Skin epidermis (tissue), 12 donors: ENCODE measurements around the gene SMG9.

Experiments used
- H3K27ac ChIP-seq, 21 experiments: fragments of 200-600 bp; sonication (generic) in 11 of 21; one replicate each; pipeline ENCODE4 v1.5.0; 2020; ENCODE audit warnings: mild to moderate bottlenecking in 3 of 21, inconsistent platforms in 2 of 21, moderate library complexity in 2 of 21
- H3K4me3 ChIP-seq, 7 experiments: fragments of 200-600 bp; sonication (generic) in 2 of 7; one replicate each; pipeline ENCODE4 v1.5.0; 2020; ENCODE audit warnings: inconsistent platforms in 2 of 7, mild to moderate bottlenecking in 2 of 7, moderate library complexity in 1 of 7

Gene SMG9

GRCh38 chr19:43754503-43755255 is at the start of gene SMG9:
Gene SMG9 (minus strand): TSS chr19:43754962. CDS start chr19:43750741, 4,221 bp downstream.
- peak within 1 kb of the TSS; percentile 47 to 72 (median 63) for H3K4me3 ChIP-seq
- peak within 1 kb of the TSS; percentile 44 to 99 (median 94) for H3K27ac ChIP-seq

GRCh38 chr19:43804432-43804831 is 49.7 kb upstream of the SMG9 start:
- H3K4me3 ChIP-seq = no peak overlapping the region
- no peak overlapping the region for H3K27ac ChIP-seq

GRCh38 chr19:43802216-43802951 is 47.6 kb upstream of the SMG9 start, which contains the start of gene LYPD5:
Gene LYPD5 (minus strand): TSS chr19:43802447. CDS start chr19:43802380, 67 bp downstream.
- H3K4me3 ChIP-seq = no peak within 1 kb of the TSS
- peak within 1 kb of the TSS in 1 of 21 experiments; percentile 11 for H3K27ac ChIP-seq

- peak overlapping the region in 9 of 21 experiments; percentile 4 to 73 (median 40) for H3K27ac ChIP-seq
- peak overlapping the region in 6 of 7 experiments; percentile 29 to 49 (median 37) for H3K4me3 ChIP-seq
Measured at GRCh38 chr19:43799502-43800142, 44.9 kb upstream of the SMG9 start.

- Histone ChIP-seq H3K27ac (peak overlapping the region in 14 of 21 experiments; percentile 4 to 75 (median 36)), H3K4me3 (peak overlapping the region; percentile 29 to 49 (median 38))
Measured at GRCh38 chr19:43798546-43799409, 44.0 kb upstream of the SMG9 start.

- Histone ChIP-seq H3K27ac (peak overlapping the region in 3 of 21 experiments; percentile 4 to 50 (median 13)), H3K4me3 (peak overlapping the region; percentile 29 to 49 (median 38))
Measured at GRCh38 chr19:43798026-43798545, 43.3 kb upstream of the SMG9 start.

GRCh38 chr19:43797556-43797955 is 42.8 kb upstream of the SMG9 start:
- H3K4me3 ChIP-seq = no peak overlapping the region
- H3K27ac ChIP-seq = no peak overlapping the region

GRCh38 chr19:43797118-43797517 is 42.4 kb upstream of the SMG9 start:
- Histone ChIP-seq H3K27ac (no peak overlapping the region), H3K4me3 (no peak overlapping the region)

GRCh38 chr19:43790587-43790986 is 35.8 kb upstream of the SMG9 start:
- Histone ChIP-seq H3K4me3 (no peak overlapping the region), H3K27ac (no peak overlapping the region)

- no peak overlapping the region for H3K27ac ChIP-seq
- H3K4me3 ChIP-seq = no peak overlapping the region
Measured at GRCh38 chr19:43789029-43789428, 34.3 kb upstream of the SMG9 start.

GRCh38 chr19:43786665-43787064 is 31.9 kb upstream of the SMG9 start:
- Histone ChIP-seq H3K27ac (peak overlapping the region in 1 of 21 experiments; percentile 4), H3K4me3 (no peak overlapping the region)

GRCh38 chr19:43784981-43785808 is 30.4 kb upstream of the SMG9 start:
- no peak overlapping the region for H3K4me3 ChIP-seq
- peak overlapping the region; percentile 1 to 84 (median 67) for H3K27ac ChIP-seq

- Histone ChIP-seq H3K4me3 (no peak overlapping the region), H3K27ac (peak overlapping the region; percentile 18 to 84 (median 67))
Measured at GRCh38 chr19:43784241-43784980, 29.6 kb upstream of the SMG9 start.

GRCh38 chr19:43783636-43784035 is 28.9 kb upstream of the SMG9 start:
- Histone ChIP-seq H3K27ac (peak overlapping the region in 15 of 21 experiments; percentile 24 to 84 (median 63)), H3K4me3 (no peak overlapping the region)

- Histone ChIP-seq H3K4me3 (peak overlapping the region in 3 of 7 experiments; percentile 0 to 20 (median 0)), H3K27ac (peak overlapping the region in 7 of 21 experiments; percentile 7 to 75 (median 33))
Measured at GRCh38 chr19:43782689-43783231, 28.0 kb upstream of the SMG9 start.

- H3K27ac ChIP-seq = peak overlapping the region in 7 of 21 experiments; percentile 7 to 75 (median 33)
- peak overlapping the region in 1 of 7 experiments; percentile 0 for H3K4me3 ChIP-seq
Measured at GRCh38 chr19:43782311-43782660, 27.5 kb upstream of the SMG9 start.
